MCF 10A (cell line): ENCODE data around the gene ERCC6L2. TPM values are rescaled to one million over a fixed set of nuclear protein-coding genes. Genes with fewer than 3 reads are reported as not detected.
A peak's percentile ranks its signal among the peaks of the same experiment; 100 is the strongest.

Experiments
- BruUV-seq: library from RNA; stranded (reverse); fragments of 400-500 nt; replicated peaks from 2 replicates; lab custom pipeline; 2021; lab: Mats Ljungman, UMichigan
- CTCF ChIA-PET: fragments of 300-600 bp; sonication (Branson Sonifier 250); formaldehyde crosslinking; extraction: SDS; loops from one replicate; lab custom pipeline; 2021; ENCODE audit warnings: antibody characterized with exemption, inconsistent platforms; lab: Yijun Ruan, JAX
- POLR2A ChIA-PET: fragments of 300-600, 350-650 bp; sonication (Branson Sonifier 250); formaldehyde crosslinking; extraction: SDS; loops from one replicate; lab custom pipeline; 2020; ENCODE audit warnings: antibody characterized with exemption, inconsistent platforms; lab: Yijun Ruan, JAX
- DNase-seq: peaks from one replicate; pipeline ENCODE4 v3.0.0-alpha.2; 2018; ENCODE audit not compliant: unreplicated experiment
- H3K27ac Mint-ChIP-seq: one replicate; pipeline ENCODE4 v1.8.0; 2022; ENCODE audit warnings: mild to moderate bottlenecking, low read depth, mixed read lengths; ENCODE audit not compliant: unreplicated experiment
- H3K27me3 Mint-ChIP-seq: one replicate; pipeline ENCODE4 v1.8.0; 2022; ENCODE audit warnings: mixed read lengths; ENCODE audit not compliant: insufficient read depth, unreplicated experiment
- H3K36me3 Mint-ChIP-seq: one replicate; pipeline ENCODE4 v1.8.0; 2022; ENCODE audit warnings: mild to moderate bottlenecking, moderate library complexity, mixed read lengths; ENCODE audit not compliant: insufficient read depth, unreplicated experiment
- H3K4me1 Mint-ChIP-seq: one replicate; pipeline ENCODE4 v1.8.0; 2022; ENCODE audit warnings: mixed read lengths; ENCODE audit not compliant: insufficient read depth, unreplicated experiment
- H3K4me3 Mint-ChIP-seq: one replicate; pipeline ENCODE4 v1.8.0; 2022; ENCODE audit warnings: mild to moderate bottlenecking, moderate library complexity, mixed read lengths; ENCODE audit not compliant: unreplicated experiment
- H3K9me3 Mint-ChIP-seq: one replicate; pipeline ENCODE4 v1.8.0; 2022; ENCODE audit warnings: mixed read lengths; ENCODE audit not compliant: unreplicated experiment
- CTCF ChIP-seq: fragments of 200-600 bp; IDR thresholded peaks from one replicate; pipeline ENCODE4 v1.8.0; 2022; ENCODE audit warnings: antibody characterized with exemption, mild to moderate bottlenecking; ENCODE audit not compliant: unreplicated experiment
- intact Hi-C: fragments of 100-400 bp; cut with micrococcal nuclease; formaldehyde crosslinking; loops from 2 replicates; pipeline ENCODE4 v1.14.1; 2022
- total RNA-seq: library from RNA; stranded (reverse); gene quantifications from 2 replicates; pipeline ENCODE4 v1.2.3, GENCODE V29; 2022

The ERCC6L2 gene
- total RNA-seq, 1 experiment from 2014 or later, result 26.9 TPM

- H3K4me1 Mint-ChIP-seq, result peaks cover 14% of the 10 kb centered on the region
- CTCF ChIA-PET, result interaction anchor here (1.2 kb wide), 1 partner anchor 210 kb away, joined by 4 read pairs; no protein-coding TSS in a partner anchor
- H3K4me3 Mint-ChIP-seq, result no peak overlapping the region
- peak; percentile 48 for DNase-seq
- TF ChIP-seq CTCF, result no peak
- BruUV-seq, result no TSS peak
- peak overlapping the region; percentile 87 for H3K27ac Mint-ChIP-seq
- POLR2A ChIA-PET, result interaction anchor here (1.0 to 3.0 kb wide), 7 partner anchors 10 to 430 kb away, joined by 3 to 10 read pairs (median 3); partner anchors contain the start of gene ERCC6L2
- no peaks in the 10 kb centered on the region for H3K27me3 Mint-ChIP-seq
- H3K36me3 Mint-ChIP-seq, result peaks cover 29% of the 10 kb centered on the region
- H3K9me3 Mint-ChIP-seq, result peaks cover 10% of the 10 kb centered on the region
- intact Hi-C loops, result no loop called here
Observed at GRCh38 chr9:95937131-95937530, 61.6 kb downstream of the ERCC6L2 start.

GRCh38 chr9:95938724-95939123, 63.2 kb downstream of the ERCC6L2 start:
- intact Hi-C loops, result no loop called here
- H3K36me3 Mint-ChIP-seq, result peaks cover 29% of the 10 kb centered on the region
- ChIA-PET CTCF (interaction anchor here (0.5 to 1.0 kb wide), 3 partner anchors 18 to 1270 kb away, joined by 3 read pairs; no protein-coding TSS in a partner anchor), POLR2A (interaction anchor here (0.6 to 2.3 kb wide), 3 partner anchors 63 to 206 kb away, joined by 3 to 10 read pairs (median 4); partner anchors contain the start of gene ERCC6L2)
- H3K9me3 Mint-ChIP-seq, result peaks cover 19% of the 10 kb centered on the region
- DNase-seq, result peak; percentile 5
- H3K4me3 Mint-ChIP-seq, result no peak overlapping the region
- TF ChIP-seq CTCF, result no peak
- H3K4me1 Mint-ChIP-seq, result peaks cover 14% of the 10 kb centered on the region
- no TSS peak for BruUV-seq
- no peaks in the 10 kb centered on the region for H3K27me3 Mint-ChIP-seq
- no peak overlapping the region for H3K27ac Mint-ChIP-seq

DNA sequence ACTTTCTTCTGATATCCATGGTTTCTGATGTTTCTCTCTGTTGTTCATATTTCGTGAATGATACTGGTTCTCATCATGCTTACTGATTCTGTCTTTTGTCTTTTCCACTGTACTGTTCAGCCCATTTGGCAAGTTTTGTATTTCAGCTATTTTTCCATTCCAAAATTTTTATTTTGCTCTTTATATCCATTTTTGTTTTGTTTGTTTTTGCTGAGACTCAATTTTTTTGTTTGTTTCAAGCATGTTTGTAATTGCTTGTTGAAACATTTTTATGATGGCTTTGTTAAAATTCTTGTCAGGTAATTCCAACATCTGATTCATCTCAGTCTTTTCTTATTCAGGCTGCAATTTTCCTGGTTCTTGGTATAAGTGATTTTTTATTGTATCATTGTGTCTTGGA, 64.0 kb downstream of the ERCC6L2 start:
- no peaks in the 10 kb centered on the region for H3K27me3 Mint-ChIP-seq
- ChIA-PET POLR2A (interaction anchor here (0.6 kb wide), 1 partner anchor 207 kb away, joined by 3 read pairs; no protein-coding TSS in a partner anchor), CTCF (interaction anchor here (0.6 kb wide), 1 partner anchor 1271 kb away, joined by 3 read pairs; no protein-coding TSS in a partner anchor)
- no peak for TF ChIP-seq CTCF
- peaks cover 33% of the 10 kb centered on the region for H3K36me3 Mint-ChIP-seq
- H3K4me1 Mint-ChIP-seq, result peaks cover 14% of the 10 kb centered on the region
- H3K27ac Mint-ChIP-seq, result no peak overlapping the region
- DNase-seq, result no peak
- intact Hi-C loops, result no loop called here
- no peak overlapping the region for H3K4me3 Mint-ChIP-seq
- BruUV-seq, result no TSS peak
- peaks cover 19% of the 10 kb centered on the region for H3K9me3 Mint-ChIP-seq

DNA sequence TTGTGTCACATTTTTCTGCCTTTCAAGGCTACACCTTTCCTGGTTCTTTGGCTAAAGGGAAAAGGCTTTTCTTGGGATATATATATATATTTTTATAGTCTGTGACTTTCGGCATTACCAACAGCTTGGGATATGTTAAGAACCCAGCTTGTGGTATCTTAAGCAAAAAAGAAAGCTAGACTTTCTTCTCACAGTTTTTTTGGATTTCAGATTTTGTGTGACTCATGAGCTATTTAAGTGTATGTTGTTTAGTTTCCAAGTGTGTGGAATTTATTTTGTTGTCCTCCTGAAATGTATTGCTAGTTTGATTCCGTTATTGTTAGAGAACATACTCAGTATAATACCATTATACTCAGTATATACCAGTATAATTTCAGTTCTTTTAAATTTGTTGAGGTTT, 64.8 kb downstream of the ERCC6L2 start:
- no peak for DNase-seq
- TF ChIP-seq CTCF, result no peak
- BruUV-seq, result no TSS peak
- H3K27ac Mint-ChIP-seq, result no peak overlapping the region
- peaks cover 37% of the 10 kb centered on the region for H3K36me3 Mint-ChIP-seq
- H3K4me3 Mint-ChIP-seq, result no peak overlapping the region
- H3K9me3 Mint-ChIP-seq, result peaks cover 19% of the 10 kb centered on the region
- intact Hi-C loops, result no loop called here
- CTCF ChIA-PET, result no interaction called here
- peaks cover 14% of the 10 kb centered on the region for H3K4me1 Mint-ChIP-seq
- H3K27me3 Mint-ChIP-seq, result no peaks in the 10 kb centered on the region
- POLR2A ChIA-PET, result interaction anchor here (0.7 kb wide), 1 partner anchor 34 kb away, joined by 4 read pairs; no protein-coding TSS in a partner anchor
